GM12878 (cell line): Measurements from ENCODE around the gene CDH4. TPM values are rescaled to one million over a fixed set of nuclear protein-coding genes. Genes with fewer than 3 reads are reported as not detected.

Source experiments
- ATAC-seq: fragments of 200-7000 bp; cut with Tn5 transposase; 3 replicates; pipeline ENCODE4 v1.9.1; 2020; ENCODE audit warnings: mild to moderate bottlenecking, moderate library complexity
- BruUV-seq: library from RNA; stranded (reverse); fragments of 400-500 nt; replicated peaks from 2 replicates; lab custom pipeline; 2021; lab: Mats Ljungman, UMichigan
- CTCF ChIA-PET: fragments of 300-600 bp; sonication (Branson Sonifier 250); formaldehyde crosslinking; extraction: SDS; loops from one replicate; lab custom pipeline; 2021; ENCODE audit warnings: inconsistent platforms; lab: Yijun Ruan, JAX
- POLR2A ChIA-PET: fragments of 350-600 bp; formaldehyde crosslinking; extraction: SDS; loops from one replicate; lab custom pipeline; 2021; ENCODE audit warnings: inconsistent platforms; lab: Charles Lee
- RAD21 ChIA-PET: fragments of 300-600 bp; sonication (Branson Sonifier 250); formaldehyde crosslinking; loops from one replicate; lab custom pipeline; 2023; ENCODE audit warnings: antibody characterized with exemption; ENCODE audit not compliant: unreplicated experiment; lab: Charles Lee
- SMC1A ChIA-PET: fragments of 300-600 bp; sonication (Branson Sonifier 250); formaldehyde crosslinking; loops from one replicate; lab custom pipeline; 2023; ENCODE audit not compliant: unreplicated experiment, uncharacterized antibody; lab: Charles Lee
- DNase-seq: peaks from one replicate; pipeline ENCODE4 v3.0.0-alpha.2; 2011; ENCODE audit warnings: low read depth, low spot score
- FAIRE-seq: peaks from 3 replicates; lab custom pipeline; 2011; peaks lifted over from hg19 to GRCh38; lab: Jason Lieb, UNC
- H2AFZ ChIP-seq: 2 replicates; pipeline ENCODE4 v1.6.0; 2011; ENCODE audit warnings: low read depth, low read length, control low read depth; ENCODE audit not compliant: control insufficient read depth
- H3K27ac ChIP-seq: 2 replicates; pipeline ENCODE4 v1.5.1; 2011; ENCODE audit warnings: control low read depth; ENCODE audit not compliant: control insufficient read depth, insufficient read depth
- H3K27me3 ChIP-seq, 2 experiments: replicated peaks in 1 of 2; 2 replicates each; pipeline versions ENCODE4 v1.6.0 to v1.6.1; 2011; ENCODE audit warnings: low read length in 1 of 2; ENCODE audit not compliant: control insufficient read depth in 2 of 2, insufficient read depth in 2 of 2
- H3K36me3 ChIP-seq, 2 experiments: 2 replicates each; pipeline ENCODE4 v1.5.1; 2011; ENCODE audit warnings: low read length in 1 of 2; ENCODE audit not compliant: control insufficient read depth in 2 of 2, insufficient read depth in 2 of 2
- H3K4me1 ChIP-seq: 2 replicates; pipeline ENCODE4 v1.6.1; 2011; ENCODE audit warnings: mild to moderate bottlenecking, low read length, moderate library complexity, mixed read lengths; ENCODE audit not compliant: control insufficient read depth, insufficient read depth
- H3K4me2 ChIP-seq: 2 replicates; pipeline ENCODE4 v1.6.0; 2011; ENCODE audit warnings: control low read depth; ENCODE audit not compliant: control insufficient read depth, insufficient read depth
- H3K4me3 ChIP-seq: fragments of 200-600 bp; sonication (generic); 2 replicates; pipeline ENCODE4 v1.5.1; 2016
- H3K79me2 ChIP-seq: 2 replicates; pipeline ENCODE4 v1.6.0; 2011; ENCODE audit warnings: low read length; ENCODE audit not compliant: control insufficient read depth, insufficient read depth
- H3K9ac ChIP-seq: 2 replicates; pipeline ENCODE4 v1.8.0; 2011; ENCODE audit warnings: low read length, control low read depth, mixed read lengths; ENCODE audit not compliant: control insufficient read depth, insufficient read depth
- H3K9me3 ChIP-seq: replicated peaks from 3 replicates; pipeline ENCODE4 v1.5.1; 2011; ENCODE audit warnings: mild to moderate bottlenecking, low read length; ENCODE audit not compliant: control insufficient read depth, insufficient read depth
- H4K20me1 ChIP-seq: 2 replicates; pipeline ENCODE4 v1.6.0; 2011; ENCODE audit not compliant: control insufficient read depth, insufficient read depth
- BCL3 ChIP-seq: IDR thresholded peaks from 2 replicates; pipeline ENCODE4 v1.6.1; 2011; ENCODE audit warnings: borderline replicate concordance, low read depth, mild to moderate bottlenecking, moderate library complexity, low read length; ENCODE audit not compliant: insufficient read depth, poor library complexity, severe bottlenecking
- CTCF ChIP-seq, 3 experiments: IDR thresholded peaks in 2 of 3; conservative IDR thresholded peaks in 1 of 3; 2 replicates each; pipeline ENCODE4 v1.5.1; 2011; ENCODE audit warnings: low read depth in 3 of 3, low read length in 3 of 3, mild to moderate bottlenecking in 3 of 3, control low read depth in 2 of 3, moderate library complexity in 2 of 3, inconsistent platforms in 1 of 3, mixed read lengths in 1 of 3; ENCODE audit not compliant: control insufficient read depth in 2 of 3, insufficient read depth in 1 of 3; ENCODE audit errors: extremely low read depth in 1 of 3
- EZH2 ChIP-seq: IDR thresholded peaks from 2 replicates; pipeline ENCODE4 v1.6.1; 2012; ENCODE audit warnings: low read depth, mild to moderate bottlenecking, control low read depth, inconsistent platforms, low read length, borderline replicate concordance; ENCODE audit not compliant: control insufficient read depth
- HSF1 ChIP-seq: fragments of 150-350 bp; IDR thresholded peaks from 2 replicates; pipeline ENCODE4 v1.6.1; 2014; ENCODE audit warnings: mild to moderate bottlenecking, low read depth, low read length
- IKZF1 ChIP-seq: fragments of 450-650 bp; conservative IDR thresholded peaks from 2 replicates; pipeline ENCODE4 v1.6.1; 2017; ENCODE audit warnings: antibody characterized with exemption, mild to moderate bottlenecking
- POLR2A ChIP-seq: IDR thresholded peaks from 2 replicates; pipeline ENCODE4 v1.6.1; 2011; ENCODE audit warnings: low read depth, mild to moderate bottlenecking, low read length
- SKIL ChIP-seq: fragments of 450-650 bp; IDR thresholded peaks from 2 replicates; pipeline ENCODE4 v1.6.1; 2017; ENCODE audit warnings: mild to moderate bottlenecking, low read depth, inconsistent platforms; ENCODE audit not compliant: poor library complexity, severe bottlenecking
- SMARCA5 ChIP-seq: fragments of 450-650 bp; IDR thresholded peaks from 2 replicates; pipeline ENCODE4 v1.6.1; 2017; ENCODE audit warnings: mild to moderate bottlenecking
- TARDBP ChIP-seq: IDR thresholded peaks from 2 replicates; pipeline ENCODE4 v1.6.1; 2016; ENCODE audit warnings: borderline replicate concordance
- TCF12 ChIP-seq: IDR thresholded peaks from 2 replicates; pipeline ENCODE4 v1.6.1; 2011; ENCODE audit warnings: low read depth, mild to moderate bottlenecking, low read length
- YBX1 ChIP-seq: fragments of 450-650 bp; IDR thresholded peaks from 2 replicates; pipeline ENCODE4 v1.6.1; 2016; ENCODE audit warnings: antibody characterized with exemption
- ZNF592 ChIP-seq: fragments of 450-650 bp; IDR thresholded peaks from 2 replicates; pipeline ENCODE4 v1.6.1; 2017; ENCODE audit warnings: mild to moderate bottlenecking, moderate library complexity
- WGBS: methylation state at CpG from one replicate; pipeline ENCODE4 v1.1.6; 2016; ENCODE audit warnings: low lambda C conversion rate; ENCODE audit not compliant: insufficient replicate concordance, insufficient coverage; ENCODE audit errors: missing lambda C conversion rate; 5-methylcytosine and 5-hydroxymethylcytosine counted together
- in situ Hi-C: fragments of 300-500 bp; cut with MboI; formaldehyde crosslinking; loops from 9 replicates; pipeline ENCODE4 v1.14.3; 2018; ENCODE audit warnings: mixed read lengths
- intact Hi-C: fragments of 100-400 bp; cut with micrococcal nuclease; formaldehyde crosslinking; loops from one replicate; pipeline ENCODE4 v1.14.2; 2022; ENCODE audit not compliant: unreplicated experiment
- polyA plus RNA-seq, 11 experiments: library from polyadenylated mRNA; depleted of rRNA in 4 of 11; unstranded in 6 of 11; stranded (reverse) in 5 of 11; fragments of >200 nt; fragmentation: Nextera tagmentation in 4 of 11; fragmentation: Illumina TruSeq in 1 of 11; extraction: Ambion mirVana in 4 of 11; extraction: Trizol in 1 of 11; gene quantifications; 1 replicate in 1 of 11; 2 replicates in 10 of 11; pipeline versions ENCODE4 v1.2.1 to v1.2.3, GENCODE V29; 2011 to 2016; ENCODE audit warnings: inconsistent platforms in 2 of 11, missing spikeins in 2 of 11, low read depth in 1 of 11
- total RNA-seq, 4 experiments: library from RNA; depleted of rRNA in 3 of 4; stranded (reverse); fragments of >200 nt in 3 of 4; fragmentation: Illumina TruSeq in 1 of 4; extraction: Trizol in 1 of 4; gene quantifications; 2 replicates each; pipeline versions ENCODE4 v1.2.1 to v1.2.3, GENCODE V29; 2013 to 2021

Gene CDH4
- total and polyA plus RNA-seq, 10 of the 15 experiments (the other 5 are each of a cell fraction or from before 2014, with no cell fraction given): not detected

GRCh38 chr20:61539706-61540360 lies 287.8 kb downstream of the CDH4 start:
- no peaks in the 10 kb centered on the region for H4K20me1 ChIP-seq
- no peak overlapping the region for H3K9ac ChIP-seq
- in situ Hi-C loops: no loop called here
- no peaks in the 10 kb centered on the region; a peak in 1 of 4 replicates for H3K27me3 ChIP-seq
- DNase-seq (no peak), ATAC-seq (no peak), FAIRE-seq (no peak)
- H3K79me2 ChIP-seq: no peaks in the 10 kb centered on the region
- H3K4me1 ChIP-seq: no peaks in the 10 kb centered on the region
- ChIA-PET RAD21 (no interaction called here), SMC1A (no interaction called here), POLR2A (no interaction called here), CTCF (no interaction called here)
- H2AFZ ChIP-seq: no peak overlapping the region
- H3K36me3 ChIP-seq: no peaks in the 10 kb centered on the region
- BruUV-seq: no TSS peak
- intact Hi-C loops: no loop called here
- WGBS: 65% methylated on average over 19 of the region's 19 CpGs
- no peak overlapping the region for H3K4me3 ChIP-seq
- no peak overlapping the region for H3K4me2 ChIP-seq
- no peaks in the 10 kb centered on the region; the same call in 2 of the 3 replicates for H3K9me3 ChIP-seq
- no peak overlapping the region for H3K27ac ChIP-seq
- no peak for TF ChIP-seq POLR2A
- TF ChIP-seq EZH2: no peak
- TF ChIP-seq SKIL: no peak
- TF ChIP-seq CTCF (IDR thresholded peaks at IDR 0.05 in 2 of 3, conservative IDR thresholded peaks at IDR 0.05 in 1 of 3; ENCODE audit: control insufficient read depth in 2 of 3, extremely low read depth in 1 of 3, insufficient read depth in 1 of 3, low read depth in 3 of 3, low read length in 3 of 3): no peak
- no peak for TF ChIP-seq SMARCA5
- TF ChIP-seq BCL3: no peak
- no peak for TF ChIP-seq TCF12
- no peak for TF ChIP-seq HSF1
- TF ChIP-seq TARDBP: no peak
- TF ChIP-seq YBX1: no peak
- TF ChIP-seq ZNF592: no peak
- no peak for TF ChIP-seq IKZF1
